Measurements from ENCODE around the gene FIBCD1.
"Not testable (repeated sequence)": the region's sequence is repeated elsewhere in the genome, so short reads cannot be mapped to it uniquely, and the experiment has no call there.

FIBCD1 gene

GRCh38 chr9:130921989-130922892 is 16.8 kb downstream of the FIBCD1 start:
- DNase-seq (ENCODE audit: low read depth in 2 of 2) = no peak

- DNase-seq (ENCODE audit: low read depth in 2 of 2) = no peak
Observed at GRCh38 chr9:130921300-130921988, 17.6 kb downstream of the FIBCD1 start.

- no peak for DNase-seq (ENCODE audit: low read depth in 2 of 2)
Observed at GRCh38 chr9:130920762-130921299, 18.2 kb downstream of the FIBCD1 start.

GRCh38 chr9:130920233-130920632 is 18.8 kb downstream of the FIBCD1 start:
- no peak for DNase-seq (ENCODE audit: low read depth in 2 of 2)

- no peak for DNase-seq (ENCODE audit: low read depth in 2 of 2)
Observed at GRCh38 chr9:130919559-130920145, 19.4 kb downstream of the FIBCD1 start.

- DNase-seq (ENCODE audit: low read depth in 2 of 2) = no peak
Observed at GRCh38 chr9:130918826-130919558, 20.1 kb downstream of the FIBCD1 start.

- DNase-seq (ENCODE audit: low read depth in 2 of 2) = no peak
Observed at GRCh38 chr9:130918101-130918825, 20.8 kb downstream of the FIBCD1 start.

- DNase-seq (ENCODE audit: low read depth in 2 of 2) = no peak
Observed at GRCh38 chr9:130917168-130917960, 21.7 kb downstream of the FIBCD1 start.

- no peak for DNase-seq (ENCODE audit: low read depth in 2 of 2)
Observed at GRCh38 chr9:130915096-130915447, 24.0 kb downstream of the FIBCD1 start.

GRCh38 chr9:130914417-130915095 is 24.5 kb downstream of the FIBCD1 start:
- no peak for DNase-seq (ENCODE audit: low read depth in 2 of 2)

GRCh38 chr9:130913599-130914416 is 25.2 kb downstream of the FIBCD1 start:
- DNase-seq (ENCODE audit: low read depth in 2 of 2) = no peak

- DNase-seq (ENCODE audit: low read depth in 2 of 2) = no peak
Observed at GRCh38 chr9:130912932-130913598, 26.0 kb downstream of the FIBCD1 start.

- no peak for DNase-seq (ENCODE audit: low read depth in 2 of 2)
Observed at GRCh38 chr9:130911254-130912049, 27.6 kb downstream of the FIBCD1 start.

GRCh38 chr9:130910670-130911069 is 28.4 kb downstream of the FIBCD1 start:
- DNase-seq (ENCODE audit: low read depth in 2 of 2) = not testable (repeated sequence)

GRCh38 chr9:130910041-130910440 is 29.0 kb downstream of the FIBCD1 start:
- DNase-seq (ENCODE audit: low read depth in 2 of 2) = not testable (repeated sequence)

GRCh38 chr9:130908878-130909355 is 30.1 kb downstream of the FIBCD1 start:
- DNase-seq (ENCODE audit: low read depth in 2 of 2) = no peak
